Liver (tissue), 3 donors: Measurements from ENCODE around the gene ASTN1.

Experiments
- CTCF ChIP-seq: fragments of 150-350 bp; IDR thresholded peaks from 2 replicates; pipeline ENCODE4 v1.5.1; 2017; ENCODE audit warnings: improper control_type of control experiment, low read depth, low read length; ENCODE audit not compliant: missing input control
- HNF4G ChIP-seq: IDR thresholded peaks from 2 replicates; pipeline ENCODE4 v1.6.1; 2016; ENCODE audit warnings: antibody characterized with exemption
- REST ChIP-seq: IDR thresholded peaks from 2 replicates; pipeline ENCODE4 v1.6.1; 2016; ENCODE audit warnings: antibody characterized with exemption, mild to moderate bottlenecking
- donor health status: healthy.
- donor health status: healthy.

- TF ChIP-seq CTCF: no peak
- TF ChIP-seq REST: no peak
- no peak for TF ChIP-seq HNF4G
These were observed 143.5 kb downstream of the ASTN1 start for GRCh38 chr1:177020851-177021589.
